ENCODE data around the gene TTC32.

DNA sequence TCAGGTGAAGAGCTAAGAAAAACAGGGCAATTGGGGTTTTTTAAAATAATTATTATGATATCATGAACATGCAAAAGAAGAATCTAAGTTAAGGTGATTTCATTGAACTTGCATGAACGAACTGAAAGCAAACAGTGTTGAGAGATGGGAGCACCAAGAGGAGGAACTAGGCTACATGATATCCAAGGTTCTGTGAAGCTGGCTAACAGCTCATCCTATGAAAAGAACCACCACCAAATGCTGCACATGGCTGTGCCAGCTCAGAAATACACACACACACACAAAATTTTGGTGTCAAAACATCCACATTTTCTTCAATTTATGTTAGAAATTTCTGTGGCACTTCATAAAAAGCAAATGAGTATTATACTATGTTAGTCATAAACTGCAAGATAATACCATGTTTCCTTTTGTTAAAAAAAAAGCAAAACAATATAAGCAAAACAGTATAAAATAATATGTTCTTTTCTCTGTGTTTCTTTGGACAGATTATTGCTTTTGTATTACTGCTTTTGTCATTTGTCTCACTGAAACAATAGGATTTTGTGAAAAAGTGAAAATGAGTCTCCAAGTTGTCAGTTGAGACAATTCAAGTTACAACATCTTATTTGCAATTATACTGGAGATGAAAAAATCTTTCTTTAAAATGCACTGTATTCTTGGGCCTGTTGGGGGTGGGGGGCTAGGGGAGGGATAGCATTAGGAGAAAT, 12.6 kb upstream of the TTC32 start:
- no peak for TF ChIP-seq ZNF274 (IDR thresholded peaks at IDR 0.05; ENCODE audit: low read depth, low read length)
- TF ChIP-seq YY1 (IDR thresholded peaks at IDR 0.05; ENCODE audit: insufficient read depth, insufficient read length) = no peak
- TF ChIP-seq SUZ12 (IDR thresholded peaks at IDR 0.05; ENCODE audit: extremely low read depth, insufficient read depth, insufficient read length) = no peak
